A549 (cell line): ENCODE measurements around the gene RASSF3. TPM values are rescaled to one million over a fixed set of nuclear protein-coding genes. Genes with fewer than 3 reads are reported as not detected.
"Not testable (repeated sequence)": the region's sequence is repeated elsewhere in the genome, so short reads cannot be mapped to it uniquely, and the experiment has no call there.

Experiments
- ATAC-seq, 2 experiments: fragments of 200-7000 bp in 1 of 2; fragments of >200 bp in 1 of 2; cut with Nextera tagmentation in 1 of 2; cut with Tn5 transposase in 1 of 2; 3 replicates each; pipeline versions ENCODE4 v1.8.0 to v1.9.1; 2018 to 2020; ENCODE audit warnings: mild to moderate bottlenecking in 1 of 2, moderate library complexity in 1 of 2
- CTCF ChIA-PET: fragments of 300-600 bp; sonication (Branson Sonifier 250); formaldehyde crosslinking; extraction: SDS; loops from one replicate; lab custom pipeline; 2021; ENCODE audit warnings: antibody characterized with exemption, inconsistent platforms; lab: Yijun Ruan, JAX
- POLR2A ChIA-PET: fragments of 350-600 bp; formaldehyde crosslinking; extraction: SDS; loops from one replicate; lab custom pipeline; 2021; ENCODE audit warnings: antibody characterized with exemption, inconsistent platforms; lab: Yijun Ruan, JAX
- DNase-seq, 2 experiments: peaks; one replicate each; pipeline versions ENCODE4 v3.0.0 to v3.0.0-alpha.2; 2011 to 2016; ENCODE audit warnings: low read depth in 1 of 2, low spot score in 1 of 2
- FAIRE-seq: peaks from 2 replicates; lab custom pipeline; 2011; peaks lifted over from hg19 to GRCh38; lab: Jason Lieb, UNC
- H3K27ac ChIP-seq, 2 experiments: fragments of >200 bp; sonication (Bioruptor Twin); formaldehyde crosslinking; 3 replicates each; pipeline ENCODE4 v1.5.1; 2016 to 2017
- H3K4me1 ChIP-seq: fragments of >200 bp; sonication (Bioruptor Twin); formaldehyde crosslinking; 3 replicates; pipeline ENCODE4 v1.6.1; 2016
- H3K4me2 ChIP-seq: fragments of >200 bp; sonication (Bioruptor Twin); formaldehyde crosslinking; 3 replicates; pipeline ENCODE4 v1.6.1; 2016
- H3K4me3 ChIP-seq: fragments of >200 bp; sonication (Bioruptor Twin); formaldehyde crosslinking; 3 replicates; pipeline ENCODE4 v1.5.1; 2016
- H3K9me3 ChIP-seq: fragments of >200 bp; sonication (Bioruptor Twin); formaldehyde crosslinking; 3 replicates; pipeline ENCODE4 v1.6.1; 2016
- CBX2 ChIP-seq: fragments of 200-600 bp; sonication (generic); IDR thresholded peaks from 2 replicates; pipeline ENCODE4 v1.6.1; 2016; ENCODE audit warnings: low read depth, mild to moderate bottlenecking, borderline replicate concordance
- CBX8 ChIP-seq: fragments of 200-600 bp; sonication (generic); IDR thresholded peaks from 2 replicates; pipeline ENCODE4 v1.6.1; 2016
- CEBPB ChIP-seq, 2 experiments: fragments of >200 bp in 1 of 2; sonication (Bioruptor Twin) in 1 of 2; formaldehyde crosslinking in 1 of 2; IDR thresholded peaks; 2 replicates each; pipeline ENCODE4 v1.6.1; 2012 to 2016
- CHD2 ChIP-seq: fragments of 150-350 bp; IDR thresholded peaks from 2 replicates; pipeline ENCODE4 v1.6.1; 2014; ENCODE audit warnings: low read length; ENCODE audit not compliant: partially characterized antibody
- CHD4 ChIP-seq: fragments of 200-600 bp; sonication (generic); IDR thresholded peaks from 2 replicates; pipeline ENCODE4 v1.6.1; 2016; ENCODE audit warnings: antibody characterized with exemption, mild to moderate bottlenecking, borderline replicate concordance
- EHMT2 ChIP-seq: fragments of 200-600 bp; sonication (generic); IDR thresholded peaks from 2 replicates; pipeline ENCODE4 v1.6.1; 2016; ENCODE audit warnings: antibody characterized with exemption, low read depth, mild to moderate bottlenecking, moderate library complexity
- FOXS1 ChIP-seq: fragments of 250-450 bp; sonication (Bioruptor Pico); IDR thresholded peaks from 2 replicates; pipeline ENCODE4 v1.5.0; 2020; ENCODE audit warnings: mild to moderate bottlenecking, moderate library complexity
- GATA3 ChIP-seq: IDR thresholded peaks from 2 replicates; pipeline ENCODE4 v1.6.1; 2012; ENCODE audit warnings: borderline replicate concordance
- HOXA7 ChIP-seq: fragments of 250-450 bp; sonication (Bioruptor Pico); IDR thresholded peaks from 2 replicates; pipeline ENCODE4 v1.5.0; 2020; ENCODE audit warnings: mild to moderate bottlenecking, moderate library complexity
- HOXB13 ChIP-seq: fragments of 250-450 bp; sonication (Bioruptor Pico); IDR thresholded peaks from 2 replicates; pipeline ENCODE4 v1.5.0; 2020; ENCODE audit warnings: low read depth, mild to moderate bottlenecking, moderate library complexity
- MAFK ChIP-seq: fragments of 450-650 bp; IDR thresholded peaks from 2 replicates; pipeline ENCODE4 v1.6.1; 2014; ENCODE audit not compliant: partially characterized antibody
- NFE2L2 ChIP-seq: fragments of 150-350 bp; conservative IDR thresholded peaks from 2 replicates; pipeline ENCODE4 v1.6.1; 2014; ENCODE audit warnings: low read length
- POLR2A ChIP-seq: IDR thresholded peaks from 2 replicates; pipeline ENCODE4 v1.6.1; 2012; ENCODE audit warnings: mild to moderate bottlenecking, low read length
- RARB ChIP-seq: fragments of 250-450 bp; sonication (Bioruptor Pico); IDR thresholded peaks from 2 replicates; pipeline ENCODE4 v1.8.0; 2021; ENCODE audit warnings: mild to moderate bottlenecking, moderate library complexity
- RNF2 ChIP-seq: fragments of 200-600 bp; sonication (generic); IDR thresholded peaks from 2 replicates; pipeline ENCODE4 v1.6.1; 2016; ENCODE audit warnings: low read depth, mild to moderate bottlenecking, antibody characterized with exemption, moderate library complexity, borderline replicate concordance
- SREBF2 ChIP-seq: fragments of 450-650 bp; IDR thresholded peaks from 2 replicates; pipeline ENCODE4 v1.6.1; 2014; ENCODE audit warnings: mild to moderate bottlenecking, moderate library complexity
- ZC3H11A ChIP-seq: fragments of 450-650 bp; IDR thresholded peaks from 2 replicates; pipeline ENCODE4 v1.6.1; 2014; ENCODE audit warnings: antibody characterized with exemption, mild to moderate bottlenecking
- ZSCAN20 ChIP-seq: fragments of 250-450 bp; sonication (Bioruptor Pico); IDR thresholded peaks from 2 replicates; pipeline ENCODE4 v1.8.0; 2022; ENCODE audit warnings: mild to moderate bottlenecking, moderate library complexity
- WGBS: methylation state at CpG from one replicate; pipeline ENCODE4 v1.1.6; 2017; ENCODE audit errors: missing lambda C conversion rate; 5-methylcytosine and 5-hydroxymethylcytosine counted together
- polyA plus RNA-seq, 4 experiments: library from polyadenylated mRNA; depleted of rRNA in 3 of 4; stranded (reverse); fragments of >200 nt; fragmentation: RNase III in 1 of 4; extraction: RNeasy Plus Mini Kit Qiagen cat#74134 plus additional on column Dnase treatment in 1 of 4; gene quantifications; 2 replicates in 3 of 4; 3 replicates in 1 of 4; pipeline ENCODE4 v1.2.3, GENCODE V29; 2011 to 2017
- TF ChIP-seq, protein P1 (sequence below): fragments of 150-350 bp; IDR thresholded peaks from 2 replicates; pipeline ENCODE4 v1.6.1; 2014; ENCODE audit warnings: low read depth, mild to moderate bottlenecking, low read length
- TF ChIP-seq, protein P2 (sequence below): fragments of 250-450 bp; sonication (Bioruptor Pico); IDR thresholded peaks from 2 replicates; pipeline ENCODE4 v1.5.0; 2021; ENCODE audit warnings: mild to moderate bottlenecking, moderate library complexity, borderline replicate concordance
- TF ChIP-seq, protein P3 (sequence below): fragments of >200 bp; sonication (Bioruptor Twin); formaldehyde crosslinking; IDR thresholded peaks from 2 replicates; pipeline ENCODE4 v1.6.1; 2016
- TF ChIP-seq, protein P4 (sequence below): IDR thresholded peaks from 2 replicates; pipeline ENCODE4 v1.6.1; 2012

The RASSF3 gene
- polyA plus RNA-seq, 2 of the 4 experiments (the other 2 are of a cell fraction) = 19.7 to 35.4 TPM

DNA sequence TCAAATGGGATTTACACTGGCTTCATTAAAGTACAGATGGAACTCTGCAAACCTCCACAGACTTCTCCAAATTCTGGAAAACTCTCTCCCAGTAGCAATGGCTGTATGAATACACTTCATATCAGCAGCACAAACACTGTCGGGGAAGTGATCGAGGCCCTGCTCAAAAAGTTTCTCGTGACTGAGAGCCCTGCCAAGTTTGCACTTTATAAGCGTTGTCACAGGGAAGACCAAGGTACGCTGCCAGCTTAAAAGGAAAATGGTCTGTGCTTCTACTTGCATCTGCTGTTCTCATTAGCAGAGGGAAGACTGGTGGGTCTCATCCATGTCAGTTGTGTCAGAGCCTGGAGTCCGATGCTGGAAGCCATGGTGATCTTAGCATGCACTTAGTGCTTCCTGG is 77.9 kb downstream of the RASSF3 start:
- ChIA-PET POLR2A (no interaction called here), CTCF (interaction anchor here (0.9 to 12.2 kb wide), 5 partner anchors 7 to 135 kb away, joined by 3 to 342 read pairs (median 10); no protein-coding TSS in a partner anchor)
- no peak overlapping the region for H3K4me2 ChIP-seq
- ATAC-seq (no peak; a peak in 1 of 6 replicates), DNase-seq (no peak), FAIRE-seq (no peak)
- H3K9me3 ChIP-seq = no peaks in the 10 kb centered on the region
- WGBS = 98% methylated on average over 6 of the region's 6 CpGs
- H3K27ac ChIP-seq = 0 out of 6 replicates have a peak overlapping the region, but pooled peaks of 1 of the 2 experiments have one; percentile 45
- H3K4me3 ChIP-seq = no peak overlapping the region
- TF ChIP-seq CEBPB (IDR thresholded peaks at IDR 0.05) (no peak), CHD4 (no peak), HOXA7 (CRISPR knock-in tag) (no peak), CBX2 (no peak), EHMT2 (no peak), HOXB13 (CRISPR knock-in tag) (no peak), ZC3H11A (no peak), RARB (no peak), MAFK (no peak), ZSCAN20 (CRISPR knock-in tag) (no peak), NFE2L2 (no peak), CBX8 (no peak), RNF2 (no peak), GATA3 (no peak)
- TF ChIP-seq, protein P1, sequence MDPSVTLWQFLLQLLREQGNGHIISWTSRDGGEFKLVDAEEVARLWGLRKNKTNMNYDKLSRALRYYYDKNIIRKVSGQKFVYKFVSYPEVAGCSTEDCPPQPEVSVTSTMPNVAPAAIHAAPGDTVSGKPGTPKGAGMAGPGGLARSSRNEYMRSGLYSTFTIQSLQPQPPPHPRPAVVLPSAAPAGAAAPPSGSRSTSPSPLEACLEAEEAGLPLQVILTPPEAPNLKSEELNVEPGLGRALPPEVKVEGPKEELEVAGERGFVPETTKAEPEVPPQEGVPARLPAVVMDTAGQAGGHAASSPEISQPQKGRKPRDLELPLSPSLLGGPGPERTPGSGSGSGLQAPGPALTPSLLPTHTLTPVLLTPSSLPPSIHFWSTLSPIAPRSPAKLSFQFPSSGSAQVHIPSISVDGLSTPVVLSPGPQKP = no peak
- TF ChIP-seq, protein P2, sequence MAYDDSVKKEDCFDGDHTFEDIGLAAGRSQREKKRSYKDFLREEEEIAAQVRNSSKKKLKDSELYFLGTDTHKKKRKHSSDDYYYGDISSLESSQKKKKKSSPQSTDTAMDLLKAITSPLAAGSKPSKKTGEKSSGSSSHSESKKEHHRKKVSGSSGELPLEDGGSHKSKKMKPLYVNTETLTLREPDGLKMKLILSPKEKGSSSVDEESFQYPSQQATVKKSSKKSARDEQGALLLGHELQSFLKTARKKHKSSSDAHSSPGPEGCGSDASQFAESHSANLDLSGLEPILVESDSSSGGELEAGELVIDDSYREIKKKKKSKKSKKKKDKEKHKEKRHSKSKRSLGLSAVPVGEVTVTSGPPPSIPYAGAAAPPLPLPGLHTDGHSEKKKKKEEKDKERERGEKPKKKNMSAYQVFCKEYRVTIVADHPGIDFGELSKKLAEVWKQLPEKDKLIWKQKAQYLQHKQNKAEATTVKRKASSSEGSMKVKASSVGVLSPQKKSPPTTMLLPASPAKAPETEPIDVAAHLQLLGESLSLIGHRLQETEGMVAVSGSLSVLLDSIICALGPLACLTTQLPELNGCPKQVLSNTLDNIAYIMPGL = no peak
- TF ChIP-seq, protein P3, sequence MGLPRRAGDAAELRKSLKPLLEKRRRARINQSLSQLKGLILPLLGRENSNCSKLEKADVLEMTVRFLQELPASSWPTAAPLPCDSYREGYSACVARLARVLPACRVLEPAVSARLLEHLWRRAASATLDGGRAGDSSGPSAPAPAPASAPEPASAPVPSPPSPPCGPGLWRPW = no peak
- TF ChIP-seq, protein P4, sequence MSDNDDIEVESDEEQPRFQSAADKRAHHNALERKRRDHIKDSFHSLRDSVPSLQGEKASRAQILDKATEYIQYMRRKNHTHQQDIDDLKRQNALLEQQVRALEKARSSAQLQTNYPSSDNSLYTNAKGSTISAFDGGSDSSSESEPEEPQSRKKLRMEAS = no peak
- H3K4me1 ChIP-seq = peaks cover 15% of the 10 kb centered on the region

DNA sequence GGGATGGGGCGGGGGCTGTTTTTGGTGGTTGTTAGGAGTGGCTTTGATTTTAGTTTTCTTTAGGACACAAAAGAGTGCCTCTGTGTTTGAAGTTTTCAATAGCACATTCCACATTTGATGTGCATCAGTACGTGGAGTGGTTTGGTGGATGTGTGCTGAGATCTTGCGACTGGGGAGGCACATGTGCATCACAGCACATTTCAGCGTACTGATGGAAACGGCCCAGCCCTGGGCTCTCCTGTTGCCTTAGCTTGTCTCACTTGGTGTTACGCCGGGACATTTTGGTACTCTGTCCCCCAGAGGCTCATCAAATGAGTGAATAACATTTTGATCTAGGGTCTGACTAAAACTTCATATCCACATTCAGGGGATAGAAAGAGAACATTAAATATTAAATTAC is 78.4 kb downstream of the RASSF3 start:
- TF ChIP-seq NFE2L2 (no peak), CHD2 (no peak), FOXS1 (CRISPR knock-in tag) (no peak), SREBF2 (no peak), POLR2A (no peak), EHMT2 (no peak)
- TF ChIP-seq, protein P2 = no peak
- TF ChIP-seq, all 56 proteins: peak for 0
- ATAC-seq (no peak), FAIRE-seq (no peak), DNase-seq (no peak)
- Histone ChIP-seq H3K4me2 (no peak overlapping the region), H3K9me3 (no peaks in the 10 kb centered on the region), H3K27ac (no peak overlapping the region), H3K4me3 (no peak overlapping the region), H3K4me1 (peaks cover 10% of the 10 kb centered on the region; the same call in 2 of the 3 replicates)
- ChIA-PET CTCF (interaction anchor here (1.8 to 12.2 kb wide), 4 partner anchors 8 to 135 kb away, joined by 9 to 342 read pairs (median 61); no protein-coding TSS in a partner anchor), POLR2A (no interaction called here)
- 89% methylated on average over 7 of the region's 7 CpGs for WGBS

DNA sequence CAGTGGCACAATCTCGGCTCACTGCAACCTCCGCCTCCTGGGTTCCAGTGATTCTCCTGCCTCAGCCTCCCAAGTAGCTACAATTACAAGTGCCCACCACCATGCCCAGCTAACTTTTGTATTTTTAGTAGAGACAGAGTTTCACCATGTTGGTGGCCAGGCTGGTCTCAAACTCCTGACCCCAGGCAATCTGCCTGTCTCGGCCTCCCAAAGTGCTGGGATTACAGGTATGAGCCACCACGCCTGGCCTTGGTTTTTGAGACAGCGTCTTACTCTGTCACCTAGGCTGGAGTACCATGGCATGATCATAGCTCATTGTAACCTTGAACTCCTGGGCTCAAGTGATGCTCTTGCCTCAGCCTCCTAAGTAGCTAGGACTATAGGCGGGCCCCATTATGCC is 79.9 kb downstream of the RASSF3 start:
- H3K4me3 ChIP-seq, H3K9me3 ChIP-seq, POLR2A ChIA-PET, FAIRE-seq, ATAC-seq, H3K4me2 ChIP-seq, H3K27ac ChIP-seq, DNase-seq: not testable (repeated sequence)
- CTCF ChIA-PET = interaction anchor here (1.8 to 12.2 kb wide), 4 partner anchors 9 to 137 kb away, joined by 5 to 342 read pairs (median 60); no protein-coding TSS in a partner anchor
- peaks cover 14% of the 10 kb centered on the region; the same call in 2 of the 3 replicates for H3K4me1 ChIP-seq
- 96% methylated on average over 6 of the region's 6 CpGs for WGBS
